GM12878 (cell line): ENCODE results near the gene CRTC1. TPM values are rescaled to one million over a fixed set of nuclear protein-coding genes. Genes with fewer than 3 reads are reported as not detected.

ENCODE experiments used
- ATAC-seq: fragments of 200-7000 bp; cut with Tn5 transposase; 3 replicates; pipeline ENCODE4 v1.9.1; 2020; ENCODE audit warnings: mild to moderate bottlenecking, moderate library complexity
- BruUV-seq: library from RNA; stranded (reverse); fragments of 400-500 nt; replicated peaks from 2 replicates; lab custom pipeline; 2021; lab: Mats Ljungman, UMichigan
- CTCF ChIA-PET: fragments of 300-600 bp; sonication (Branson Sonifier 250); formaldehyde crosslinking; extraction: SDS; loops from one replicate; lab custom pipeline; 2021; ENCODE audit warnings: inconsistent platforms; lab: Yijun Ruan, JAX
- POLR2A ChIA-PET: fragments of 350-600 bp; formaldehyde crosslinking; extraction: SDS; loops from one replicate; lab custom pipeline; 2021; ENCODE audit warnings: inconsistent platforms; lab: Charles Lee
- RAD21 ChIA-PET: fragments of 300-600 bp; sonication (Branson Sonifier 250); formaldehyde crosslinking; loops from one replicate; lab custom pipeline; 2023; ENCODE audit warnings: antibody characterized with exemption; ENCODE audit not compliant: unreplicated experiment; lab: Charles Lee
- SMC1A ChIA-PET: fragments of 300-600 bp; sonication (Branson Sonifier 250); formaldehyde crosslinking; loops from one replicate; lab custom pipeline; 2023; ENCODE audit not compliant: unreplicated experiment, uncharacterized antibody; lab: Charles Lee
- DNase-seq: peaks from one replicate; pipeline ENCODE4 v3.0.0-alpha.2; 2011; ENCODE audit warnings: low read depth, low spot score
- FAIRE-seq: peaks from 3 replicates; lab custom pipeline; 2011; peaks lifted over from hg19 to GRCh38; lab: Jason Lieb, UNC
- H2AFZ ChIP-seq: 2 replicates; pipeline ENCODE4 v1.6.0; 2011; ENCODE audit warnings: low read depth, low read length, control low read depth; ENCODE audit not compliant: control insufficient read depth
- H3K27ac ChIP-seq: 2 replicates; pipeline ENCODE4 v1.5.1; 2011; ENCODE audit warnings: control low read depth; ENCODE audit not compliant: control insufficient read depth, insufficient read depth
- H3K27me3 ChIP-seq, 2 experiments: replicated peaks in 1 of 2; 2 replicates each; pipeline versions ENCODE4 v1.6.0 to v1.6.1; 2011; ENCODE audit warnings: low read length in 1 of 2; ENCODE audit not compliant: control insufficient read depth in 2 of 2, insufficient read depth in 2 of 2
- H3K36me3 ChIP-seq, 2 experiments: 2 replicates each; pipeline ENCODE4 v1.5.1; 2011; ENCODE audit warnings: low read length in 1 of 2; ENCODE audit not compliant: control insufficient read depth in 2 of 2, insufficient read depth in 2 of 2
- H3K4me1 ChIP-seq: 2 replicates; pipeline ENCODE4 v1.6.1; 2011; ENCODE audit warnings: mild to moderate bottlenecking, low read length, moderate library complexity, mixed read lengths; ENCODE audit not compliant: control insufficient read depth, insufficient read depth
- H3K4me2 ChIP-seq: 2 replicates; pipeline ENCODE4 v1.6.0; 2011; ENCODE audit warnings: control low read depth; ENCODE audit not compliant: control insufficient read depth, insufficient read depth
- H3K4me3 ChIP-seq: fragments of 200-600 bp; sonication (generic); 2 replicates; pipeline ENCODE4 v1.5.1; 2016
- H3K79me2 ChIP-seq: 2 replicates; pipeline ENCODE4 v1.6.0; 2011; ENCODE audit warnings: low read length; ENCODE audit not compliant: control insufficient read depth, insufficient read depth
- H3K9ac ChIP-seq: 2 replicates; pipeline ENCODE4 v1.8.0; 2011; ENCODE audit warnings: low read length, control low read depth, mixed read lengths; ENCODE audit not compliant: control insufficient read depth, insufficient read depth
- H3K9me3 ChIP-seq: replicated peaks from 3 replicates; pipeline ENCODE4 v1.5.1; 2011; ENCODE audit warnings: mild to moderate bottlenecking, low read length; ENCODE audit not compliant: control insufficient read depth, insufficient read depth
- H4K20me1 ChIP-seq: 2 replicates; pipeline ENCODE4 v1.6.0; 2011; ENCODE audit not compliant: control insufficient read depth, insufficient read depth
- BRCA1 ChIP-seq: IDR thresholded peaks from 2 replicates; pipeline ENCODE4 v1.6.1; 2011; ENCODE audit warnings: low read depth, low read length, improper control_type of control experiment
- CTCF ChIP-seq, 3 experiments: IDR thresholded peaks in 2 of 3; conservative IDR thresholded peaks in 1 of 3; 2 replicates each; pipeline ENCODE4 v1.5.1; 2011; ENCODE audit warnings: low read depth in 3 of 3, low read length in 3 of 3, mild to moderate bottlenecking in 3 of 3, control low read depth in 2 of 3, moderate library complexity in 2 of 3, inconsistent platforms in 1 of 3, mixed read lengths in 1 of 3; ENCODE audit not compliant: control insufficient read depth in 2 of 3, insufficient read depth in 1 of 3; ENCODE audit errors: extremely low read depth in 1 of 3
- EED ChIP-seq: sonication (generic); IDR thresholded peaks from 2 replicates; pipeline ENCODE4 v1.6.1; 2016; ENCODE audit warnings: antibody characterized with exemption, low read depth
- HSF1 ChIP-seq: fragments of 150-350 bp; IDR thresholded peaks from 2 replicates; pipeline ENCODE4 v1.6.1; 2014; ENCODE audit warnings: mild to moderate bottlenecking, low read depth, low read length
- POLR2AphosphoS2 ChIP-seq: IDR thresholded peaks from 2 replicates; pipeline ENCODE4 v1.6.1; 2011; ENCODE audit warnings: low read depth, mild to moderate bottlenecking, low read length, improper control_type of control experiment, moderate library complexity
- PRDM15 ChIP-seq: fragments of 450-650 bp; formaldehyde crosslinking; IDR thresholded peaks from 2 replicates; pipeline ENCODE4 v1.4.0; 2020; ENCODE audit warnings: mild to moderate bottlenecking, moderate library complexity
- TCF3 ChIP-seq: IDR thresholded peaks from 2 replicates; pipeline ENCODE4 v1.6.1; 2012; ENCODE audit warnings: low read depth, mild to moderate bottlenecking, low read length, borderline replicate concordance; ENCODE audit not compliant: insufficient read depth
- YBX1 ChIP-seq: fragments of 450-650 bp; IDR thresholded peaks from 2 replicates; pipeline ENCODE4 v1.6.1; 2016; ENCODE audit warnings: antibody characterized with exemption
- ZBTB11 ChIP-seq: fragments of 450-650 bp; formaldehyde crosslinking; IDR thresholded peaks from 2 replicates; pipeline ENCODE4 v1.5.0; 2022; ENCODE audit warnings: mild to moderate bottlenecking, missing genetic modification characterization
- ZNF207 ChIP-seq: fragments of 450-650 bp; IDR thresholded peaks from 2 replicates; pipeline ENCODE4 v1.6.1; 2014; ENCODE audit warnings: antibody characterized with exemption, mild to moderate bottlenecking, borderline replicate concordance
- WGBS: methylation state at CpG from one replicate; pipeline ENCODE4 v1.1.6; 2016; ENCODE audit warnings: low lambda C conversion rate; ENCODE audit not compliant: insufficient replicate concordance, insufficient coverage; ENCODE audit errors: missing lambda C conversion rate; 5-methylcytosine and 5-hydroxymethylcytosine counted together
- in situ Hi-C: fragments of 300-500 bp; cut with MboI; formaldehyde crosslinking; loops from 9 replicates; pipeline ENCODE4 v1.14.3; 2018; ENCODE audit warnings: mixed read lengths
- intact Hi-C: fragments of 100-400 bp; cut with micrococcal nuclease; formaldehyde crosslinking; loops from one replicate; pipeline ENCODE4 v1.14.2; 2022; ENCODE audit not compliant: unreplicated experiment
- polyA plus RNA-seq, 11 experiments: library from polyadenylated mRNA; depleted of rRNA in 4 of 11; unstranded in 6 of 11; stranded (reverse) in 5 of 11; fragments of >200 nt; fragmentation: Nextera tagmentation in 4 of 11; fragmentation: Illumina TruSeq in 1 of 11; extraction: Ambion mirVana in 4 of 11; extraction: Trizol in 1 of 11; gene quantifications; 1 replicate in 1 of 11; 2 replicates in 10 of 11; pipeline versions ENCODE4 v1.2.1 to v1.2.3, GENCODE V29; 2011 to 2016; ENCODE audit warnings: inconsistent platforms in 2 of 11, missing spikeins in 2 of 11, low read depth in 1 of 11
- total RNA-seq, 4 experiments: library from RNA; depleted of rRNA in 3 of 4; stranded (reverse); fragments of >200 nt in 3 of 4; fragmentation: Illumina TruSeq in 1 of 4; extraction: Trizol in 1 of 4; gene quantifications; 2 replicates each; pipeline versions ENCODE4 v1.2.1 to v1.2.3, GENCODE V29; 2013 to 2021

Gene CRTC1
- total and polyA plus RNA-seq, 10 of the 15 experiments (the other 5 are each of a cell fraction or from before 2014, with no cell fraction given), result 0.02 to 4.6 (median 1.1) TPM; not detected in 1

- no peak overlapping the region for H2AFZ ChIP-seq
- H3K36me3 ChIP-seq, result no peaks in the 10 kb centered on the region
- RAD21 ChIA-PET, result no interaction called here
- H3K9ac ChIP-seq, result no peak overlapping the region
- DNase-seq (no peak), FAIRE-seq (no peak), ATAC-seq (no peak)
- H3K9me3 ChIP-seq, result no peaks in the 10 kb centered on the region
- no peaks in the 10 kb centered on the region for H3K79me2 ChIP-seq
- no peaks in the 10 kb centered on the region for H4K20me1 ChIP-seq
- no peak for TF ChIP-seq HSF1
- no peak for TF ChIP-seq BRCA1
- no peak for TF ChIP-seq EED
- no peak for TF ChIP-seq CTCF (IDR thresholded peaks at IDR 0.05 in 2 of 3, conservative IDR thresholded peaks at IDR 0.05 in 1 of 3; ENCODE audit: control insufficient read depth in 2 of 3, extremely low read depth in 1 of 3, insufficient read depth in 1 of 3, low read depth in 3 of 3, low read length in 3 of 3)
- no peak for TF ChIP-seq POLR2AphosphoS2
- TF ChIP-seq ZBTB11 (CRISPR knock-in tag), result no peak
- TF ChIP-seq TCF3, result no peak
- no peak for TF ChIP-seq PRDM15 (CRISPR knock-in tag)
- TF ChIP-seq YBX1, result no peak
- no peak for TF ChIP-seq ZNF207
- SMC1A ChIA-PET, result no interaction called here
- H3K4me1 ChIP-seq, result no peaks in the 10 kb centered on the region
- POLR2A ChIA-PET, result no interaction called here
- CTCF ChIA-PET, result no interaction called here
- no TSS peak for BruUV-seq
- H3K4me3 ChIP-seq, result no peak overlapping the region
- 77% methylated on average over 38 of the region's 71 CpGs for WGBS
- no peak overlapping the region for H3K4me2 ChIP-seq
- H3K27me3 ChIP-seq, result no peaks in the 10 kb centered on the region; a peak in 1 of 4 replicates
- intact Hi-C loops (no loop called here), in situ Hi-C loops (no loop called here)
- H3K27ac ChIP-seq, result no peak overlapping the region
These were observed 94.0 kb downstream of the CRTC1 start for GRCh38 chr19:18777301-18778075.
